ENCODE data around the gene TBC1D1.

GRCh38 chr4:38091636-38092035 lies 200.8 kb downstream of the TBC1D1 start:
- TF ChIP-seq, protein P1, sequence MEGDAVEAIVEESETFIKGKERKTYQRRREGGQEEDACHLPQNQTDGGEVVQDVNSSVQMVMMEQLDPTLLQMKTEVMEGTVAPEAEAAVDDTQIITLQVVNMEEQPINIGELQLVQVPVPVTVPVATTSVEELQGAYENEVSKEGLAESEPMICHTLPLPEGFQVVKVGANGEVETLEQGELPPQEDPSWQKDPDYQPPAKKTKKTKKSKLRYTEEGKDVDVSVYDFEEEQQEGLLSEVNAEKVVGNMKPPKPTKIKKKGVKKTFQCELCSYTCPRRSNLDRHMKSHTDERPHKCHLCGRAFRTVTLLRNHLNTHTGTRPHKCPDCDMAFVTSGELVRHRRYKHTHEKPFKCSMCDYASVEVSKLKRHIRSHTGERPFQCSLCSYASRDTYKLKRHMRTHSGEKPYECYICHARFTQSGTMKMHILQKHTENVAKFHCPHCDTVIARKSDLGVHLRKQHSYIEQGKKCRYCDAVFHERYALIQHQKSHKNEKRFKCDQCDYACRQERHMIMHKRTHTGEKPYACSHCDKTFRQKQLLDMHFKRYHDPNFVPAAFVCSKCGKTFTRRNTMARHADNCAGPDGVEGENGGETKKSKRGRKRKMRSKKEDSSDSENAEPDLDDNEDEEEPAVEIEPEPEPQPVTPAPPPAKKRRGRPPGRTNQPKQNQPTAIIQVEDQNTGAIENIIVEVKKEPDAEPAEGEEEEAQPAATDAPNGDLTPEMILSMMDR (IDR thresholded peaks at IDR 0.05 in 8 of 11, conservative IDR thresholded peaks at IDR 0.05 in 3 of 11) = no peak
- no peak for TF ChIP-seq POLR2A (IDR thresholded peaks at IDR 0.05)

Data from spleen (tissue), 7 donors.